PC-9 (cell line): ENCODE data around the gene SSUH2. TPM values are rescaled to one million over a fixed set of nuclear protein-coding genes. Genes with fewer than 3 reads are reported as not detected.

Experiments used
- BruUV-seq: library from RNA; stranded (reverse); fragments of 400-500 nt; replicated peaks from 2 replicates; lab custom pipeline; 2021; lab: Mats Ljungman, UMichigan
- CTCF ChIA-PET: fragments of 300-600 bp; sonication (Branson Sonifier 250); formaldehyde crosslinking; loops from one replicate; lab custom pipeline; 2022; ENCODE audit warnings: antibody characterized with exemption; lab: Charles Lee
- POLR2A ChIA-PET: fragments of 300-600 bp; sonication (Branson Sonifier 250); formaldehyde crosslinking; loops from one replicate; lab custom pipeline; 2022; ENCODE audit warnings: antibody characterized with exemption; ENCODE audit not compliant: unreplicated experiment; lab: Charles Lee
- DNase-seq, 2 experiments: peaks; one replicate each; pipeline versions ENCODE4 v3.0.0 to v3.0.0-alpha.2; 2015 to 2022; ENCODE audit warnings: mixed read lengths in 1 of 2
- H2AFZ ChIP-seq: fragments of 200-600 bp; sonication (generic); 2 replicates; pipeline ENCODE4 v1.8.1; 2017; ENCODE audit warnings: antibody characterized with exemption
- H3F3A ChIP-seq: fragments of 200-600 bp; sonication (generic); 2 replicates; pipeline ENCODE4 v1.8.1; 2017; ENCODE audit warnings: antibody characterized with exemption, mild to moderate bottlenecking, low read depth; ENCODE audit not compliant: insufficient read depth
- H3K27ac ChIP-seq: fragments of 200-600 bp; sonication (generic); 2 replicates; pipeline ENCODE4 v1.6.1; 2016; ENCODE audit warnings: mixed run types
- H3K27me3 ChIP-seq: fragments of 200-600 bp; sonication (generic); 2 replicates; pipeline ENCODE4 v1.6.1; 2016; ENCODE audit warnings: low read depth, mixed run types; ENCODE audit not compliant: insufficient read depth
- H3K36me3 ChIP-seq: fragments of 200-600 bp; sonication (generic); 2 replicates; pipeline ENCODE4 v1.6.1; 2016; ENCODE audit warnings: low read depth, mixed run types
- H3K4me1 ChIP-seq: fragments of 200-600 bp; sonication (generic); replicated peaks from 2 replicates; pipeline ENCODE4 v1.6.1; 2016; ENCODE audit warnings: mixed run types; ENCODE audit not compliant: insufficient read depth
- H3K4me2 ChIP-seq: fragments of 200-600 bp; sonication (generic); 2 replicates; pipeline ENCODE4 v1.6.1; 2017; ENCODE audit warnings: mixed run types
- H3K4me3 ChIP-seq: fragments of 200-600 bp; sonication (generic); 2 replicates; pipeline ENCODE4 v1.6.1; 2016; ENCODE audit warnings: mixed run types
- H3K79me2 ChIP-seq: fragments of 200-600 bp; sonication (generic); 2 replicates; pipeline ENCODE4 v1.6.1; 2017; ENCODE audit warnings: low read depth, mixed run types
- H3K9me2 ChIP-seq: fragments of 200-600 bp; sonication (generic); 2 replicates; pipeline ENCODE4 v1.8.1; 2017; ENCODE audit warnings: mild to moderate bottlenecking; ENCODE audit not compliant: insufficient read depth
- H3K9me3 ChIP-seq: fragments of 200-600 bp; sonication (generic); 2 replicates; pipeline ENCODE4 v1.8.1; 2016; ENCODE audit warnings: low read depth; ENCODE audit not compliant: insufficient read depth
- H4K20me1 ChIP-seq: fragments of 200-600 bp; sonication (generic); 2 replicates; pipeline ENCODE4 v1.8.1; 2017; ENCODE audit not compliant: insufficient read depth
- EZH2 ChIP-seq: fragments of 200-600 bp; sonication (generic); IDR thresholded peaks from 2 replicates; pipeline ENCODE4 v1.8.0; 2017; ENCODE audit warnings: antibody characterized with exemption, low read depth
- intact Hi-C: fragments of 100-400 bp; cut with micrococcal nuclease; formaldehyde crosslinking; loops from one replicate; pipeline ENCODE4 v1.10.0; 2022; ENCODE audit not compliant: unreplicated experiment
- total RNA-seq: library from RNA; stranded (reverse); gene quantifications from 2 replicates; pipeline ENCODE4 v1.2.3, GENCODE V29; 2021
- TF ChIP-seq, protein P1 (sequence below): fragments of 200-600 bp; sonication (generic); conservative IDR thresholded peaks from 2 replicates; pipeline ENCODE4 v1.6.1; 2017; ENCODE audit warnings: mixed run types, antibody characterized with exemption, mild to moderate bottlenecking, moderate library complexity

Gene SSUH2
- total RNA-seq, 1 experiment from 2014 or later: 1.6 TPM

DNA sequence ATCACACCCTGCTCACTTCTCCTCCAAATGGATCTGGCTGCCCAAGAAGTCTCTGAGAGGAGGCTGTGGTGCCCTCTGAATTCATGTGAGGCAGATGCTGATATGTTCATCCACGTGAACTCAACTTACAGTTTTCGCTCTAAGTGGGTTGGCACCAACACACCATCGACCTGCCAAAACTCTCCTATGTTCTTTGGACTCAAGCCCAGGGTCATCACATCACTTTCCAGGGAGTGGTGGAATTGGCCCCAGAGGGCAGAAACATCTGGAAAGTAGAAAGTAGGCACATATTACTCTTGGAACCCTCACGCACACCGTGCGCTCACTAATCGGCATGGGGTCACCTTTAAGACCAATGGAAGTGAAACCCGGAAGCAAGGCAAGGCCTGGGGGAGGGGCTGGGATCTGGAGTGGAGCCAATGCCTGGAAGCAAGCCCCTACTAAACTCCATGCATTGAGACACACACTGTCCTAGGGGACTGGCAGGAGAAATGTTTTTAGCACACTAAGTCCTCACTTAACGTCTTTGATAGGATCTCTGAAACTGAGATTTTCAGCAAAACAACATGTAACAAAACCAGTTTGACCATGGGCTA is 41.4 kb downstream of the SSUH2 start:
- Histone ChIP-seq H3K4me2 (no peak overlapping the region), H3K27ac (no peak overlapping the region), H2AFZ (no peak overlapping the region), H3K36me3 (no peaks in the 10 kb centered on the region), H3K27me3 (no peaks in the 10 kb centered on the region), H3K9me3 (no peaks in the 10 kb centered on the region), H3K9me2 (no peaks in the 10 kb centered on the region), H3K79me2 (no peaks in the 10 kb centered on the region), H3K4me3 (no peak overlapping the region), H3K4me1 (no peaks in the 10 kb centered on the region), H4K20me1 (no peaks in the 10 kb centered on the region), H3F3A (no peaks in the 10 kb centered on the region)
- TF ChIP-seq EZH2: no peak
- TF ChIP-seq, protein P1, sequence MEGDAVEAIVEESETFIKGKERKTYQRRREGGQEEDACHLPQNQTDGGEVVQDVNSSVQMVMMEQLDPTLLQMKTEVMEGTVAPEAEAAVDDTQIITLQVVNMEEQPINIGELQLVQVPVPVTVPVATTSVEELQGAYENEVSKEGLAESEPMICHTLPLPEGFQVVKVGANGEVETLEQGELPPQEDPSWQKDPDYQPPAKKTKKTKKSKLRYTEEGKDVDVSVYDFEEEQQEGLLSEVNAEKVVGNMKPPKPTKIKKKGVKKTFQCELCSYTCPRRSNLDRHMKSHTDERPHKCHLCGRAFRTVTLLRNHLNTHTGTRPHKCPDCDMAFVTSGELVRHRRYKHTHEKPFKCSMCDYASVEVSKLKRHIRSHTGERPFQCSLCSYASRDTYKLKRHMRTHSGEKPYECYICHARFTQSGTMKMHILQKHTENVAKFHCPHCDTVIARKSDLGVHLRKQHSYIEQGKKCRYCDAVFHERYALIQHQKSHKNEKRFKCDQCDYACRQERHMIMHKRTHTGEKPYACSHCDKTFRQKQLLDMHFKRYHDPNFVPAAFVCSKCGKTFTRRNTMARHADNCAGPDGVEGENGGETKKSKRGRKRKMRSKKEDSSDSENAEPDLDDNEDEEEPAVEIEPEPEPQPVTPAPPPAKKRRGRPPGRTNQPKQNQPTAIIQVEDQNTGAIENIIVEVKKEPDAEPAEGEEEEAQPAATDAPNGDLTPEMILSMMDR: no peak
- no peak for DNase-seq
- ChIA-PET CTCF (no interaction called here), POLR2A (no interaction called here)
- no TSS peak for BruUV-seq
- intact Hi-C loops: no loop called here

DNA sequence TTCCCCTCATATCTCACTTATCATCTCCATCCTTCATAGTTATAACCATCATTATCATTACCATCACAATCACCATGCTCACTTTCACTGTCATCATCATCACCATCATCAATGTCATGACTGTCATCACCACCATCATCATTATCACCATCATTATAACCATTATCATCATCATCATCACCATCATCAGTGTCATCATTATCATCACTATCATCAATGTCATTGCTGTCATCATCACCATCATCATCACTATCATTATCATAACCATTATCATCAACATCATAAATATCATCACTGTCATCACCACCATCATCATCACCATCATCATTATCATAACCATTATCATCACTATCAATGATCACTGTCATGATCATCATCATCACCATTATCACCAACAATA is 44.1 kb downstream of the SSUH2 start:
- CTCF ChIA-PET: no interaction called here
- BruUV-seq: no TSS peak

DNA sequence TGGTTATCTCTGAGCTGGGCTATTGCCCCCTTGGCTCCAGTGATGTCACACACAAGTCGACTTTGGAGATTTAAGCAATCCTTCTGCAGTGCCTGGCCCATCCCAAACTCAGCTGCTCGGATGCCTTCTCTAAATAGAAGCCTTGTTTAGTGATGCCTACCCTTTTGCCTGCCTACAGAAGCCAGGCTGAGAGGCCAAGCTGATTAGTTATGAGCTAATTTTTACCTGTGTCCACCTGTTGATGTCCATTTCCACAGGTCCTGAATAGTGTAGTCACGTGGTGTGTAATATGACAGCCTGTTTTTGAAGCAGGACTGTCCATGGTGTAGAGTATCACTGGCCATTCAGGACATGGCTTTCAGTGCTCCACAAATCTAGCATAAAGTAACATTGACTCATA is 45.5 kb downstream of the SSUH2 start:
- POLR2A ChIA-PET: no interaction called here
- H3F3A ChIP-seq: no peaks in the 10 kb centered on the region

More for the DNA sequence above, 44.1 kb downstream of the SSUH2 start:
- H3K27me3 ChIP-seq: no peaks in the 10 kb centered on the region
- H3K4me3 ChIP-seq: no peak overlapping the region
- no peaks in the 10 kb centered on the region for H3K9me2 ChIP-seq
- intact Hi-C loops: no loop called here
- no peaks in the 10 kb centered on the region for H3K9me3 ChIP-seq
- no peak overlapping the region for H2AFZ ChIP-seq
- no peaks in the 10 kb centered on the region for H3K36me3 ChIP-seq
- POLR2A ChIA-PET: no interaction called here
- H3K4me1 ChIP-seq: no peaks in the 10 kb centered on the region
- no peaks in the 10 kb centered on the region for H4K20me1 ChIP-seq
- DNase-seq: no peak
- H3K4me2 ChIP-seq: no peak overlapping the region
- H3K27ac ChIP-seq: no peak overlapping the region
- no peaks in the 10 kb centered on the region for H3F3A ChIP-seq
- TF ChIP-seq EZH2: no peak
- TF ChIP-seq, protein P1: no peak
- no peaks in the 10 kb centered on the region for H3K79me2 ChIP-seq

More for the DNA sequence above, 45.5 kb downstream of the SSUH2 start:
- Histone ChIP-seq H4K20me1 (no peaks in the 10 kb centered on the region), H3K4me3 (no peak overlapping the region), H3K9me3 (no peaks in the 10 kb centered on the region), H2AFZ (no peak overlapping the region), H3K9me2 (no peaks in the 10 kb centered on the region), H3K27me3 (no peaks in the 10 kb centered on the region), H3K36me3 (no peaks in the 10 kb centered on the region), H3K4me2 (no peak overlapping the region), H3K79me2 (no peaks in the 10 kb centered on the region), H3K27ac (no peak overlapping the region), H3K4me1 (no peaks in the 10 kb centered on the region)
- CTCF ChIA-PET: no interaction called here
- DNase-seq: no peak
- no TSS peak for BruUV-seq
- intact Hi-C loops: no loop called here
- TF ChIP-seq, protein P1: no peak
- no peak for TF ChIP-seq EZH2
